CD4-positive, alpha-beta T cell (primary cell): ENCODE results near the gene RANBP3L. TPM values are rescaled to one million over a fixed set of nuclear protein-coding genes. Genes with fewer than 3 reads are reported as not detected.

Source experiments
- ATAC-seq: fragments of 200-7000 bp; cut with Tn5 transposase; one replicate; pipeline ENCODE4 v1.10.0; 2022; ENCODE audit warnings: mild to moderate bottlenecking; ENCODE audit not compliant: poor library complexity
- CTCF ChIA-PET: fragments of 350-600 bp; sonication (Branson Sonifier 250); formaldehyde crosslinking; loops from one replicate; lab custom pipeline; 2021; ENCODE audit warnings: antibody characterized with exemption, inconsistent platforms; lab: Charles Lee
- POLR2A ChIA-PET: fragments of 350-600 bp; sonication (Branson Sonifier 250); formaldehyde crosslinking; loops from one replicate; lab custom pipeline; 2021; ENCODE audit warnings: antibody characterized with exemption, inconsistent platforms; lab: Charles Lee
- DNase-seq, 14 experiments: peaks; one replicate each; pipeline ENCODE4 v3.0.0-alpha.2; 2013 to 2020; ENCODE audit warnings: mixed read lengths in 2 of 14
- H3K27ac ChIP-seq, 2 donors: one replicate each; pipeline versions ENCODE4 v1.5.1 to v1.7.0; 2013; ENCODE audit warnings: low read length in 2 of 2, low read depth in 1 of 2, mild to moderate bottlenecking in 1 of 2
- H3K27me3 ChIP-seq, 2 experiments: 1 replicate in 1 of 2; 2 replicates in 1 of 2; pipeline versions ENCODE4 v1.6.1 to v1.7.0; 2013; ENCODE audit warnings: low read length in 2 of 2, control low read depth in 1 of 2, mild to moderate bottlenecking in 1 of 2, moderate library complexity in 1 of 2; ENCODE audit not compliant: insufficient read depth in 2 of 2, control insufficient read depth in 1 of 2
- H3K36me3 ChIP-seq: one replicate; pipeline ENCODE4 v1.6.1; 2013; ENCODE audit warnings: low read length, control low read depth; ENCODE audit not compliant: insufficient read depth
- H3K4me1 ChIP-seq: one replicate; pipeline ENCODE4 v1.6.1; 2013; ENCODE audit warnings: low read length, control low read depth; ENCODE audit not compliant: insufficient read depth
- H3K4me3 ChIP-seq: one replicate; pipeline ENCODE4 v1.5.1; 2013; ENCODE audit warnings: mild to moderate bottlenecking, low read length, moderate library complexity
- H3K9me3 ChIP-seq, 2 experiments: 1 replicate in 1 of 2; 2 replicates in 1 of 2; pipeline versions ENCODE4 v1.6.1 to v1.7.0; 2013; ENCODE audit warnings: low read length in 2 of 2, mild to moderate bottlenecking in 2 of 2, control low read depth in 1 of 2, moderate library complexity in 1 of 2; ENCODE audit not compliant: control insufficient read depth in 1 of 2, insufficient read depth in 1 of 2
- H3K27ac Mint-ChIP-seq: one replicate; pipeline ENCODE4 v1.8.0; 2020; ENCODE audit warnings: mixed read lengths
- H3K27me3 Mint-ChIP-seq: one replicate; pipeline ENCODE4 v1.8.0; 2021; ENCODE audit warnings: mixed read lengths
- H3K36me3 Mint-ChIP-seq: one replicate; pipeline ENCODE4 v1.8.0; 2021; ENCODE audit warnings: low read depth, mixed read lengths
- H3K4me1 Mint-ChIP-seq: one replicate; pipeline ENCODE4 v1.8.0; 2021; ENCODE audit warnings: low read depth, mixed read lengths
- H3K4me3 Mint-ChIP-seq: one replicate; pipeline ENCODE4 v1.8.0; 2020; ENCODE audit warnings: mild to moderate bottlenecking, mixed read lengths
- H3K9me3 Mint-ChIP-seq: one replicate; pipeline ENCODE4 v1.8.0; 2020; ENCODE audit warnings: mixed read lengths
- CTCF ChIP-seq: fragments of 200-600 bp; IDR thresholded peaks from one replicate; pipeline ENCODE4 v1.8.0; 2022; ENCODE audit warnings: antibody characterized with exemption, mild to moderate bottlenecking
- intact Hi-C, 2 experiments: fragments of 100-400 bp; cut with DNase I in 1 of 2; cut with micrococcal nuclease in 1 of 2; formaldehyde crosslinking; loops; one replicate each; pipeline versions ENCODE4 v1.15.1 to v1.9.0; 2023 to 2025; cut with DNase I, micrococcal nuclease
- total RNA-seq, 174 experiments: library from RNA in 2 of 174; stranded (reverse) in 2 of 174; gene quantifications; one replicate each; pipeline ENCODE4 v1.2.3 and lab custom pipeline; 2021 to 2026

The RANBP3L gene
- total RNA-seq, 2 experiments from 2014 or later: not detected

GRCh38 chr5:36264202-36264760 lies 37.4 kb downstream of the RANBP3L start:
- H3K27ac Mint-ChIP-seq: no peak overlapping the region
- CTCF ChIA-PET: no interaction called here

GRCh38 chr5:36261186-36261585 lies 40.5 kb downstream of the RANBP3L start:
- H3K27ac ChIP-seq: no peak overlapping the region
- DNase-seq (no peak), ATAC-seq (no peak)
- no peaks in the 10 kb centered on the region for H3K4me1 Mint-ChIP-seq
- ChIA-PET POLR2A (no interaction called here), CTCF (interaction anchor here (0.5 kb wide), 1 partner anchor 1117 kb away, joined by 3 read pairs; no protein-coding TSS in a partner anchor)
- no peaks in the 10 kb centered on the region for H3K9me3 ChIP-seq
- H3K4me3 ChIP-seq: no peak overlapping the region
- no peaks in the 10 kb centered on the region for H3K36me3 ChIP-seq
- H3K36me3 Mint-ChIP-seq: no peaks in the 10 kb centered on the region
- H3K4me1 ChIP-seq: no peaks in the 10 kb centered on the region
- intact Hi-C loops: no loop called here
- H3K27me3 ChIP-seq: peaks cover 0 to 26% of the 10 kb centered on the region in 2 experiments
- H3K9me3 Mint-ChIP-seq: no peaks in the 10 kb centered on the region
- H3K27me3 Mint-ChIP-seq: peaks cover 48% of the 10 kb centered on the region
- no peak overlapping the region for H3K4me3 Mint-ChIP-seq
- TF ChIP-seq CTCF: no peak
- no peak overlapping the region for H3K27ac Mint-ChIP-seq

More at GRCh38 chr5:36264202-36264760, 37.4 kb downstream of the RANBP3L start:
- H3K9me3 Mint-ChIP-seq: no peaks in the 10 kb centered on the region
- Histone ChIP-seq H3K4me1 (no peaks in the 10 kb centered on the region), H3K9me3 (no peaks in the 10 kb centered on the region), H3K27me3 (peaks cover 0 to 12% of the 10 kb centered on the region in 2 experiments), H3K36me3 (no peaks in the 10 kb centered on the region), H3K4me3 (no peak overlapping the region), H3K27ac (no peak overlapping the region)
- POLR2A ChIA-PET: interaction anchor here (0.9 kb wide), 1 partner anchor 23 kb away, joined by 3 read pairs; the partner anchor contains the start of gene NADK2
- ATAC-seq (no peak), DNase-seq (no peak)
- intact Hi-C loops: no loop called here
- no peak for TF ChIP-seq CTCF
- H3K27me3 Mint-ChIP-seq: peaks cover 55% of the 10 kb centered on the region
- H3K4me1 Mint-ChIP-seq: no peaks in the 10 kb centered on the region
- no peak overlapping the region for H3K4me3 Mint-ChIP-seq
- H3K36me3 Mint-ChIP-seq: no peaks in the 10 kb centered on the region

- TF ChIP-seq CTCF: no peak
- Mint-ChIP-seq H3K27me3 (peaks cover 1% of the 10 kb centered on the region), H3K4me3 (no peak overlapping the region), H3K9me3 (no peaks in the 10 kb centered on the region), H3K4me1 (no peaks in the 10 kb centered on the region), H3K36me3 (no peaks in the 10 kb centered on the region), H3K27ac (no peak overlapping the region)
- CTCF ChIA-PET: interaction anchor here (4.2 kb wide), 1 partner anchor 12 kb away, joined by 15 read pairs; the partner anchor contains the start of gene NADK2
- H3K4me3 ChIP-seq: no peak overlapping the region
- POLR2A ChIA-PET: no interaction called here
- no peaks in the 10 kb centered on the region for H3K36me3 ChIP-seq
- no peak for ATAC-seq
- no peak overlapping the region for H3K27ac ChIP-seq
- DNase-seq: no peak
- no peaks in the 10 kb centered on the region for H3K9me3 ChIP-seq
- H3K27me3 ChIP-seq: peaks cover 0 to 11% of the 10 kb centered on the region in 2 experiments
- intact Hi-C loops: no loop called here
- no peaks in the 10 kb centered on the region for H3K4me1 ChIP-seq
Observed at GRCh38 chr5:36253575-36253974, 48.1 kb downstream of the RANBP3L start.
